ENCODE measurements around the gene WIPF3.

DNA sequence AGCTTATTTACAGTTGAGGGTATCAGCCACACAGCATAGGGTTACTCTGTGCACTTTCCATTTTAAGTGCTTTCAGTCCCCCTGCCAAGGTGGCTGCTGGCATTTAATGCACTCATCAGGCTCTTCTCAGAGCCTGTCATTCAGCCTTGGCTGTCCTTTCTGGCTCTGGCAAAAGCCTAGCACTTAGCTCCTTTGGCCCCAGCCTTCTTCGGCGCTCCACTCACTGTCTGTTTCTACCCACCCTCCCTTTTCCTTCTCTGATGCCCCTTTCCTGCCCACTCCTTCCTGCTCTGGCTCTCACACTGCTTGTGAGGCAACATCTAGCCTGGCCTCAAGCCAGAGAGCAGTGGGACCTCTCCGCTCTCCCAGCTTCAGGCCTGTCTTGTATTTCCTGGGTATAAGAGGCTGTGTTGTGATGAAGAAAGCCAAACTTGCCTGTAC is 60.2 kb downstream of the WIPF3 start:
- TF ChIP-seq, protein P1, sequence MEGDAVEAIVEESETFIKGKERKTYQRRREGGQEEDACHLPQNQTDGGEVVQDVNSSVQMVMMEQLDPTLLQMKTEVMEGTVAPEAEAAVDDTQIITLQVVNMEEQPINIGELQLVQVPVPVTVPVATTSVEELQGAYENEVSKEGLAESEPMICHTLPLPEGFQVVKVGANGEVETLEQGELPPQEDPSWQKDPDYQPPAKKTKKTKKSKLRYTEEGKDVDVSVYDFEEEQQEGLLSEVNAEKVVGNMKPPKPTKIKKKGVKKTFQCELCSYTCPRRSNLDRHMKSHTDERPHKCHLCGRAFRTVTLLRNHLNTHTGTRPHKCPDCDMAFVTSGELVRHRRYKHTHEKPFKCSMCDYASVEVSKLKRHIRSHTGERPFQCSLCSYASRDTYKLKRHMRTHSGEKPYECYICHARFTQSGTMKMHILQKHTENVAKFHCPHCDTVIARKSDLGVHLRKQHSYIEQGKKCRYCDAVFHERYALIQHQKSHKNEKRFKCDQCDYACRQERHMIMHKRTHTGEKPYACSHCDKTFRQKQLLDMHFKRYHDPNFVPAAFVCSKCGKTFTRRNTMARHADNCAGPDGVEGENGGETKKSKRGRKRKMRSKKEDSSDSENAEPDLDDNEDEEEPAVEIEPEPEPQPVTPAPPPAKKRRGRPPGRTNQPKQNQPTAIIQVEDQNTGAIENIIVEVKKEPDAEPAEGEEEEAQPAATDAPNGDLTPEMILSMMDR (IDR thresholded peaks at IDR 0.05) = no peak
- no peak for TF ChIP-seq POLR2A (IDR thresholded peaks at IDR 0.05)
- no peak for TF ChIP-seq POLR2AphosphoS5 (IDR thresholded peaks at IDR 0.05)
- no peak for TF ChIP-seq EP300 (IDR thresholded peaks at IDR 0.05)

Data from stomach (tissue), 4 donors.